ENCODE results near the gene ABCA3. TPM values are rescaled to one million over a fixed set of nuclear protein-coding genes. Genes with fewer than 3 reads are reported as not detected.
A peak's percentile ranks its signal among the peaks of the same experiment; 100 is the strongest.

ABCA3 gene
- total and polyA plus RNA-seq, 3 experiments from 2014 or later: 4.1 to 7.9 (median 7.0) TPM

DNA sequence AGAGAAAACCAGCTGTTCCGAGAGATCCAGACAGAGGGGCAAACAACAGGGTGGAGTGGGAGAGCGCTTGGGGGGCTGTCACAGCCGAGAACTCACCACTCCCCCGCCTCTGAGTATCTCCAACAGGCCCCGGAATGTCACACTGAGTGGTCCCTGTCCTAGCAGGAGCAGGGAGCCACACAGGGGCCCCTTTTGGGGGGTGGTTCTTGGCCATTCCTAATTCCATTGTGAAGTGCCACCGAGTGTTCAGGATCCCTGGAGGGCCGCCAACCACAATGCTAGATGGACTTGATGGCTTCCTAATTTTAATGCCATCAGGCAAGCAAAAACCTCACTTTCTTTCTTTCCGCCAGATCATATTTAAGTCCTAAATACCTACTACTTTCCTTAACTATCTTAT lies 16.8 kb downstream of the ABCA3 start:
- Mint-ChIP-seq H3K4me1 (no peaks in the 10 kb centered on the region), H3K27ac (peak overlapping the region in 1 of 8 donors; percentile 38), H3K36me3 (peaks cover 0 to 32% (median 10%) of the 10 kb centered on the region in 3 donors), H3K4me3 (no peak overlapping the region), H3K27me3 (no peaks in the 10 kb centered on the region), H3K9me3 (no peaks in the 10 kb centered on the region)
- H3K4me3 ChIP-seq (ENCODE audit: low read length): no peak overlapping the region
- H3K27ac ChIP-seq (ENCODE audit: low read depth, low read length): no peak overlapping the region
- H3K27me3 ChIP-seq (ENCODE audit: insufficient read depth, low read length, poor library complexity, severe bottlenecking): no peaks in the 10 kb centered on the region
- no peaks in the 10 kb centered on the region for H3K4me1 ChIP-seq (ENCODE audit: insufficient read depth, low read length)
- no peaks in the 10 kb centered on the region for H3K36me3 ChIP-seq (ENCODE audit: insufficient read depth, low read length)
- ChIA-PET POLR2A (no interaction called here), CTCF (no interaction called here)
- no peak for DNase-seq
- H3K9me3 ChIP-seq (ENCODE audit: low read length): no peaks in the 10 kb centered on the region

DNA sequence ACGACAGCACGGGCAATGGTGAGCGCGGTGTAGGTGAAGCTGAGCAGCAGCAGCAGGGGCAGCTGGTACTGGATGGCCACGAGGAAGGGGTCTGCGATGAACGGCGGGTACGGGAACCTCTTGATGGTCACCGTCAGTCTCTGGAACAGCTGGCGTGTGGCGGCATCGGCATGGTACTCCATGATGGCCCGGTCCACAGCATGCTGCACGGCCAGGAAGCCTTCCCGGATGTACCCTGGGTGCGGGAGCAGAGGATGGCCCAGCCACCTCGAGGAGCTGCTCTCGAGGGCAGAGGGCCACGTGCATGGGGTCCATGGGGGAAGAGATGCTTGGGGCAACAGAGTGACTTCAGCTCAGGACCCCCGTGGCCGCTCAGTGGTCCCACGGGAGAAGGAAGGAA lies 20.9 kb downstream of the ABCA3 start:
- Mint-ChIP-seq H3K36me3 (peaks cover 0 to 32% (median 13%) of the 10 kb centered on the region in 3 donors), H3K27ac (no peak overlapping the region), H3K4me1 (no peaks in the 10 kb centered on the region), H3K4me3 (no peak overlapping the region), H3K27me3 (no peaks in the 10 kb centered on the region), H3K9me3 (no peaks in the 10 kb centered on the region)
- CTCF ChIA-PET: no interaction called here
- Histone ChIP-seq H3K4me1 (ENCODE audit: insufficient read depth, low read length) (no peaks in the 10 kb centered on the region), H3K27me3 (ENCODE audit: insufficient read depth, low read length, poor library complexity, severe bottlenecking) (no peaks in the 10 kb centered on the region), H3K9me3 (ENCODE audit: low read length) (no peaks in the 10 kb centered on the region), H3K36me3 (ENCODE audit: insufficient read depth, low read length) (no peaks in the 10 kb centered on the region), H3K4me3 (ENCODE audit: low read length) (no peak overlapping the region), H3K27ac (ENCODE audit: low read depth, low read length) (no peak overlapping the region)
- POLR2A ChIA-PET: no interaction called here
- DNase-seq: peak in 1 of 5 donors; percentile 30

DNA sequence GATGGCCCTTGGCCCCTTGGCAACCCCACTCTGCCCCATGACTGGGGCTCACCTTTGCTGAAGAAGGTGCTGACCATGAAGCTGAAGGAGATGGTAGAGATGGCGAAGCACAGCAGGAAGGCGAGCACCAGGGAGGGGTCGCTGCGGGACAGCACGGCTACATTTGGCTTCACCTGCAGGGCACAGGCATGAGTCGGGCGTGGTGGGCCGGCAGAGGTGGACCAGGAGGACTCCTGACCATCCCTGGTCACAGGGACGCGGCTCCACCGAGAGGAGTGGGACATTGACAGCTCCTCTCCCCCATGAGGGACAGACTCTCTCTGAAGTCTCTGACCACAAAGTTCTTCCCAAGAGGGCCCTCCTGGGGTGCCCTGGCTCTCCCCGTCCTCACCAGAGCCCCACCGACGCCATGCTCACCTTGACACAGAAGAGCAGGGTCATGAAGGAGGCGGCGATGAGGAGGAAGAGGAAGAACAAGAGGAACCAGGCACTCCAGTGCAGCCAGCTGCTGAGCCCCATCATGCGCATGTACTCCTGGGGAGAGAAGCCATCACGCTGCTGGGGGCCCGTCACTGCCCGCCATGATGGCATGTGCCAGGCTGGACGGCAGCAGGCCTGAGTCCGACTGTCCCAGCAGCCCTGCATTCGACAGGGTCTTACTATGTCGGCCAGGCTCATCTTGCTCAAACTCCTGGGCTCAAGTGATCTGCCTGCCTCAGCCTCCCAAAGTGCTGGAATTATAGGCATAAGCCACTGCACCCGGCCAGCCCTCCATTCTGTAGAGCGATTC lies 23.1 kb downstream of the ABCA3 start:
- Histone ChIP-seq H3K4me3 (ENCODE audit: low read length) (no peak overlapping the region), H3K9me3 (ENCODE audit: low read length) (no peaks in the 10 kb centered on the region), H3K27me3 (ENCODE audit: insufficient read depth, low read length, poor library complexity, severe bottlenecking) (no peaks in the 10 kb centered on the region), H3K4me1 (ENCODE audit: insufficient read depth, low read length) (no peaks in the 10 kb centered on the region), H3K36me3 (ENCODE audit: insufficient read depth, low read length) (no peaks in the 10 kb centered on the region), H3K27ac (ENCODE audit: low read depth, low read length) (no peak overlapping the region)
- Mint-ChIP-seq H3K4me1 (no peaks in the 10 kb centered on the region), H3K27me3 (no peaks in the 10 kb centered on the region), H3K27ac (no peak overlapping the region), H3K9me3 (no peaks in the 10 kb centered on the region), H3K36me3 (peaks cover 3 to 24% (median 11%) of the 10 kb centered on the region in 3 donors), H3K4me3 (no peak overlapping the region)
- DNase-seq: peak in 1 of 5 donors; percentile 45
- ChIA-PET POLR2A (no interaction called here), CTCF (no interaction called here)

DNA sequence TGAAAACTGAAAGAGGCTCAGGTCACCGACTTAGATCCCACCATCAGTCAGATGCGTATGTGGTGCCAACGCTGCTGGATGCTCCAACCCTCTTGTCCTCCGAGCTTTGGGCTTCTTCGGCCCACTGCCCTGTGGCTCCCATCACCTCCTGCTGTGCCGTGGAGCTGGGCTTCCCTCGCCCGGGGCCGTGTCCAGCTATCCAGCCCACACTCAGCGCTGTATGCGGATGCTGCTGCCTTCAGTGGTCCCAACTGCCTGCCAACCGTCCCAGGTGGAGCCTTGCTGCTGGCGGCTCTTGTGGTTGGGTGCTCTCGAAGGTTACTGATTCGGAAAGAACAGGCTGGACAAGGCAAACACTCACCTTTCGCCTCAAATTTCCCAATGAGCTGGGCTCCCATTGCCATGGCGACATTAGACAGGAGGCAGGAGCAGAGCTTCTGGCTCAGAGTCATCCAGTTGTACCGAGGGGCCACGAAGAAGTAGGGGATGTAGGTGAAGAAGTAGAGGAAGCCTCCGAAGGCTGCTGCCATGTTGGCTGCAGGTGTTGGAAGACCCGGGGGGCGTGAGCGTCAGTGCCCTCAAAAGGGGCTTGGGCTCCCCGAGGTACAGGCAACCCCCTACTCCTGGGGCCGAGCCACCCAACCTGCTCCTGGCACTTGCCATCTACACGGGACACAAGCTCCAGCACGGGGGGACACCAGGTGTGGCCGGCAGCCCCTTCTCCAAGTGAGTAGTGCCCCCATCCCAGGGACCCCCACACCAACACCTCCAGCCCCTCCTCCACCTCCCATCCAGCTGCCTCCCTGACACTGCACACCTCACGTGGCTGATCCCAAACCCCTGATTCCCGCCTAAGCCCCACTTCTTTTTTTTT lies 32.2 kb downstream of the ABCA3 start:
- no peaks in the 10 kb centered on the region for H3K9me3 Mint-ChIP-seq
- Histone ChIP-seq H3K27ac (ENCODE audit: low read depth, low read length) (no peak overlapping the region), H3K4me3 (ENCODE audit: low read length) (no peak overlapping the region), H3K4me1 (ENCODE audit: insufficient read depth, low read length) (no peaks in the 10 kb centered on the region), H3K27me3 (ENCODE audit: insufficient read depth, low read length, poor library complexity, severe bottlenecking) (no peaks in the 10 kb centered on the region), H3K9me3 (ENCODE audit: low read length) (no peaks in the 10 kb centered on the region), H3K36me3 (ENCODE audit: insufficient read depth, low read length) (no peaks in the 10 kb centered on the region)
- H3K4me3 Mint-ChIP-seq: no peak overlapping the region
- H3K36me3 Mint-ChIP-seq: peaks cover 0 to 5% (median 0%) of the 10 kb centered on the region in 3 donors
- no peaks in the 10 kb centered on the region for H3K27me3 Mint-ChIP-seq
- no peak for DNase-seq
- ChIA-PET POLR2A (no interaction called here), CTCF (no interaction called here)
- no peak overlapping the region for H3K27ac Mint-ChIP-seq
- no peaks in the 10 kb centered on the region for H3K4me1 Mint-ChIP-seq

DNA sequence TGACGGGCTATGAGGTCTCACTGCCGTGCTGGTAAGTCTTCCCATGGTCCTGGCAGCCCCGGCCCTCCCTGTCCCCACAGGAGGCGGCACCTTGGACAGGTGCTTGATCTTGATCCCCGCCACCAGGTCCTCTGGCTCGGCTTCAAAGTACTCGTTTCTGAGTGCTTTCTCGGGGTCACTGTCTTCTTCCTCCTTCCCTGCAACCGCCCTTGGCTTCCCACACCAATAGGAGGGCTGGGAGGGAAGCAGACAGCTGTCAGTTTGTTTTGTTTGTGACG lies 40.7 kb downstream of the ABCA3 start:
- ChIA-PET CTCF (no interaction called here), POLR2A (no interaction called here)
- DNase-seq: no peak
- H3K4me1 Mint-ChIP-seq: no peaks in the 10 kb centered on the region
- H3K4me1 ChIP-seq (ENCODE audit: insufficient read depth, low read length): no peaks in the 10 kb centered on the region
- no peaks in the 10 kb centered on the region for H3K36me3 ChIP-seq (ENCODE audit: insufficient read depth, low read length)
- no peaks in the 10 kb centered on the region for H3K27me3 Mint-ChIP-seq
- no peaks in the 10 kb centered on the region for H3K9me3 ChIP-seq (ENCODE audit: low read length)
- no peak overlapping the region for H3K27ac Mint-ChIP-seq
- H3K27ac ChIP-seq (ENCODE audit: low read depth, low read length): no peak overlapping the region
- H3K4me3 ChIP-seq (ENCODE audit: low read length): no peak overlapping the region
- no peaks in the 10 kb centered on the region for H3K9me3 Mint-ChIP-seq
- no peaks in the 10 kb centered on the region for H3K27me3 ChIP-seq (ENCODE audit: insufficient read depth, low read length, poor library complexity, severe bottlenecking)
- H3K4me3 Mint-ChIP-seq: no peak overlapping the region
- H3K36me3 Mint-ChIP-seq: peaks cover 0 to 15% (median 0%) of the 10 kb centered on the region in 3 donors

DNA sequence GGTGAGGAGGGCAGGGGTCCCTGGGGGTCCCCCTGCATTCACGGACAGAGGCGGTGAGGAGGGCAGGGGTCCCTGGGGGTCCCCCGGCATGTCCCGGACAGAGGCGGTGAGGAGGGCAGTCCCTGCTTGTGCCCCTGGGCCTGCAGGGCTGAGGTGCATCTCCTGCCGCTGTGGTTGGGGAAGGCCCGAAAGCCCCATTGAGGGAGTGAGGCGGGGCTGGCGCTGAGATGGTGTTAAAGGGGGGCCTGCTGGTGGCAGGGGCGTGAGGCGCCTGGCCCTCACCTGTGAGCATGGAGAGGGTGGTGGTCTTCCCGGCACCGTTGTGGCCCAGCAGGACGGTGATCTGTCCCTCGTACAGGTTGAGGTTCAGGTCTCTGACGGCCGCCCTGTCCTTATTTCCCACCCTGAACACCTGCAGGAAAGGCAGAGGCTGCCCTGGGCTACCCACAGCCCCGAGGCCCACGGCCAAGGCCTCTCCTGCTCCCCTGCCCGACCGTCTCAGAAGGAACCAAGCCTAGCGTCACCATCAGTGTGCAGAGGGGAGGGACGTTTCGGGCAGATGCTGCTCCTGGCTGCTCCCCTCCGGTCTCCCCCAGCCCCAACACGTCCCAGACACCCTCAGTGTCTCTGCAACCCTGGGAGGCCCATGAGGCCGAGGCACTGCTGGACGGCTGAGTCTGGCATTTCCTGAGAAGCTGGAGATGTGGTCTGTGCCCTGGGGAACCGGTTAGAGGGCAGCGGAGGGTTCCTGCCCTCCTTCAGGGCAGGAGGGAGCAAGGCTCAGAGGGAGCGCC lies 41.2 kb downstream of the ABCA3 start:
- no peaks in the 10 kb centered on the region for H3K9me3 ChIP-seq (ENCODE audit: low read length)
- H3K4me1 ChIP-seq (ENCODE audit: insufficient read depth, low read length): no peaks in the 10 kb centered on the region
- no peaks in the 10 kb centered on the region for H3K36me3 ChIP-seq (ENCODE audit: insufficient read depth, low read length)
- peaks cover 0 to 15% (median 0%) of the 10 kb centered on the region in 3 donors for H3K36me3 Mint-ChIP-seq
- peak in 1 of 5 donors; percentile 42 for DNase-seq
- H3K27me3 Mint-ChIP-seq: no peaks in the 10 kb centered on the region
- H3K4me1 Mint-ChIP-seq: no peaks in the 10 kb centered on the region
- POLR2A ChIA-PET: no interaction called here
- no peaks in the 10 kb centered on the region for H3K27me3 ChIP-seq (ENCODE audit: insufficient read depth, low read length, poor library complexity, severe bottlenecking)
- no peak overlapping the region for H3K4me3 Mint-ChIP-seq
- no peak overlapping the region for H3K27ac ChIP-seq (ENCODE audit: low read depth, low read length)
- no peak overlapping the region for H3K27ac Mint-ChIP-seq
- no peak overlapping the region for H3K4me3 ChIP-seq (ENCODE audit: low read length)
- H3K9me3 Mint-ChIP-seq: no peaks in the 10 kb centered on the region
- CTCF ChIA-PET: no interaction called here

DNA sequence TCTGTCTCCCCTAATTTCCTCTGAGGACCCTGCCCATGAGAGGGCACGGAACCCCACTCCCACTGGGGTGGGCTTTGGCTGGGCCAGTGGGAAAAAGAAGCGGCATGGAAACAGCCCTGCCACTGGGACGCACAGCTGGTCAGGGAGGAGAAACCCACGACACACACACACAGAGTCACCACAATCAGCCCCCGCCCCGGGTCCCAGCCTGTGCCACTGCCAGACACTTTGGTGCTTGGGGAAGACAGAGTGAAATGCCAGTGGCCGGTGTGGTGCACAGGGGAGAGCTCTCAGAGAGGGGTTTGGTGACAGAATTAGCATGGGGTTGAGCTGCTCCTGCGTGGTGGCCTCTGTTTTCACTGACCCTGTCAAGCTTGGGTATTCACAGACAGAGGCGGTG lies 41.9 kb downstream of the ABCA3 start:
- Mint-ChIP-seq H3K27ac (no peak overlapping the region), H3K9me3 (no peaks in the 10 kb centered on the region), H3K27me3 (peaks cover 0 to 1% of the 10 kb centered on the region in 2 donors), H3K4me3 (no peak overlapping the region), H3K4me1 (no peaks in the 10 kb centered on the region), H3K36me3 (peaks cover 0 to 14% (median 0%) of the 10 kb centered on the region in 3 donors)
- H3K27ac ChIP-seq (ENCODE audit: low read depth, low read length): no peak overlapping the region
- DNase-seq: peak in 1 of 5 donors; percentile 12
- CTCF ChIA-PET: no interaction called here
- no peaks in the 10 kb centered on the region for H3K27me3 ChIP-seq (ENCODE audit: insufficient read depth, low read length, poor library complexity, severe bottlenecking)
- POLR2A ChIA-PET: no interaction called here
- no peaks in the 10 kb centered on the region for H3K36me3 ChIP-seq (ENCODE audit: insufficient read depth, low read length)
- H3K4me1 ChIP-seq (ENCODE audit: insufficient read depth, low read length): no peaks in the 10 kb centered on the region
- H3K4me3 ChIP-seq (ENCODE audit: low read length): no peak overlapping the region
- no peaks in the 10 kb centered on the region for H3K9me3 ChIP-seq (ENCODE audit: low read length)

DNA sequence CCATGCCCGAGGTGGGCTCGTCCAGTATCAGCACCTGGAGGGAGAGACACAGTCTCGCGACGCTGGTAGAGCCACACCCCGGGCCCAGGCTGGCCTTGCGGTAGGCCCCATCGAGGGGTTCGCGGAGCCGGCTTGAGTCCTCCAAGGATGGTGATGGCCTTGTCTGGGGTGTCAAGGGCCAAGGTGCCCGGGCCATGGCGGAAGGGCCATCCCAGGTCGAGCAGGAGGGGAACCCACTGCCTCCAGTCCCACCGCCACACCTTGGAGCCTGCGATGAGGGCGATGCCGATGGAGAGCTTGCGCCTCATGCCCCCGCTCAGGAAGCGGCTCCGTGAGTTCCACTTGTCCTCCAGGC lies 43.0 kb downstream of the ABCA3 start:
- CTCF ChIA-PET: no interaction called here
- Mint-ChIP-seq H3K36me3 (peaks cover 0 to 14% (median 0%) of the 10 kb centered on the region in 3 donors), H3K4me3 (no peak overlapping the region)

More for the DNA sequence above, 43.0 kb downstream of the ABCA3 start:
- no peaks in the 10 kb centered on the region for H3K9me3 Mint-ChIP-seq
- no peaks in the 10 kb centered on the region for H3K36me3 ChIP-seq (ENCODE audit: insufficient read depth, low read length)
- H3K4me1 ChIP-seq (ENCODE audit: insufficient read depth, low read length): no peaks in the 10 kb centered on the region
- peak overlapping the region in 1 of 8 donors; percentile 63 for H3K27ac Mint-ChIP-seq
- no peak overlapping the region for H3K4me3 ChIP-seq (ENCODE audit: low read length)
- peaks cover 0 to 1% of the 10 kb centered on the region in 2 donors for H3K27me3 Mint-ChIP-seq
- no peaks in the 10 kb centered on the region for H3K4me1 Mint-ChIP-seq
- POLR2A ChIA-PET: no interaction called here
- DNase-seq: no peak
- H3K27me3 ChIP-seq (ENCODE audit: insufficient read depth, low read length, poor library complexity, severe bottlenecking): no peaks in the 10 kb centered on the region
- no peaks in the 10 kb centered on the region for H3K9me3 ChIP-seq (ENCODE audit: low read length)
- H3K27ac ChIP-seq (ENCODE audit: low read depth, low read length): no peak overlapping the region
